Stimulated activated CD8-positive, alpha-beta memory T cell treated with anti-CD3 and anti-CD28 coated beads, Interleukin-12 subunit alpha, Interleukin-12 subunit beta, amount 100 ng/mL, for 4 hours (primary cell): ENCODE results near the gene OTOA.
"Not testable (repeated sequence)": the region's sequence is repeated elsewhere in the genome, so short reads cannot be mapped to it uniquely, and the experiment has no call there.

ENCODE experiments used
- DNase-seq: peaks from one replicate; pipeline ENCODE4 v3.0.0-alpha.2; 2020; ENCODE audit warnings: low read depth

OTOA gene

DNA sequence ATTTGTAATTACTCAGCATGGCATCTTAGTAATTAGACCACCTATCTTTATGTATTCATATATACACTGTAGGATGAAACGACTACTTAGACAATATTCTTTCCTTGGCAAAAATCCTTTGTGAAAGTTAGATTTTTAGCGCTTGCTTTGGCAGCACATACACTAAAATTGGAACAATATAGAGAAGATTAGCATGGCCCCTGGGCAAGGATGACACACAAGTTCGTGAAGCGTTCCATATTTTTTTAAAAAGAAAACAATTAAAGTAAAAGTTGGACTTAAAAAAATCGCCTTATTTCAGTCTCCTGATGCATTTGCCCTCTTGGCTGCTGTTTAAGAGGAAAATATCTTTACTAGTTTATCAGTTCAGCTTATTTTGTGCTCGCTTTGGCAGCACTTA lies 21.9 kb upstream of the OTOA start:
- DNase-seq: no peak

DNA sequence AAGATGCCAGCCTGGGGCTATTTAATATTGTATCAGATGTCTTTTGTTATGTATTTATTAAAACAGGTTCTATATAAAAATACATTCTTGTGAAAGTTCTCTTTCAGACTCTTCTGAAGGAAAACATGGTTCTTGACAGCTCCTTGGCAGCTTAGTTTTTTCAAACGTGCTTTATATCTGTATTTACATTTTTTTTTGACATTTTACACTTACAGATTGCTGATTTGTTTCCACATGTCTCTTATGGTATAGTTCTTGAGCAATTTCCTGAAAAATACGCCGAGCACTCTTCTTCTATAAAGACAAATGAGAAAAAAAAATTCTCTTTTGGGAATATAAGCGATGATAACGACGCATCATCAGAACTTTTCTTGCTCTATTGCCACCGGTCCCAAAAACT lies 20.9 kb upstream of the OTOA start:
- DNase-seq: no peak

DNA sequence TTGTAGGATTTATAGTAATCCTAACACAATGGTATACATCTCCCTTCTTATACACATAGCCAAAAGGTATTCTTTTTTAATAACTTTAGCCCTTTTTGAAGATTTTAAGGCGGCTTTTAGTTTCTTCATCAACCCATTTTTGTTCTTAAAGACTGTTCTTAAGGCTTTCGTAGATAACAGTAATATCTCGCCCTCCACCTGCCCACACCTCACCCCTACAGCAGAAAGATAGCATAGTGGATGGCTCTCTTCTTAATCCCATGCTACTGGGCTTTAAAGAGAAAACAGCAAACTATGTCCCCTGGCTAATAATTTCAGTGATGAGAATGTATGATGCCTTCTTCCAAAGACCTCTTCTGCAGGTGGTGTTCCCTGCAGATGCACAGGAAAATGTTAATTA lies 20.0 kb upstream of the OTOA start:
- DNase-seq: no peak

DNA sequence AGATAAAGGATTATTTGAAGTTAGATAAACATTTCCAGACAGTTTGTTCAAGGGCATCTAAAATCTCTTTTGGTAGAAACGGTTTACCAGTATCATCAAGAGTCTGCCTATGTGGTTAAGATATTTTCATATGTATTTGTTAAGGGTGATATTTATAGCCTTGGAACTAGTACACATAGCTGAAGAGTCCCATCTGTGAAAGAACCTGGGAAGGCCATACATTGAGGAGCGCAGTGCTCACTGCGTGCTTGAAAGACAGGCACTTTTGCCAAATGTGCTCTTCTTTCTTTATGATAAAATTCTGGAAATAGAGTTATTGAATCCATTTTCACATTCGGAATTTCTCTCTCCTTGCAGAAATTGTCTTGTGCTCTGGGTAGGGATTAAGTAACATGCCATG lies 19.1 kb upstream of the OTOA start:
- no peak for DNase-seq

DNA sequence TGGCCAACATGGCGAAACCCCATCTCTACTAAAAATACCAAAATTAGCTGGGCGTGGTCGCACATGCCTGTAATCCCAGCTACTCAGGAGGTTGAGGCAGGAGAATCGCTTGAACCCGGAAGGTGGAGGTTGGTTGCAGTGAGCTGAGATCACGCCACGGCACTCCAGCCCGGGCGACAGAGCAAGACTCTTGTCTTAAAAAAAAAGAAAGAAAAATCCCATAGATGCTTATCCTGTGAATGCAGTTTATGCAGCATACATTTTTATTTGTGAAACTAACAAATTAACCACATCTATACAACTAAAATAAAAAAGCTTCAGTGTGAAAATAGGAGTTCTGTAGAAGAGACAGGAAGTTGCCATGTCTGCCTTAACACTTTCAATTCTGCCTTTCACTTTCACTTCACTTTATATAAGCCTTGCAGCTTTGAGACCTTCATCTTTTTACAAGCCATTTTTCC lies 18.5 kb upstream of the OTOA start:
- DNase-seq: no peak

DNA sequence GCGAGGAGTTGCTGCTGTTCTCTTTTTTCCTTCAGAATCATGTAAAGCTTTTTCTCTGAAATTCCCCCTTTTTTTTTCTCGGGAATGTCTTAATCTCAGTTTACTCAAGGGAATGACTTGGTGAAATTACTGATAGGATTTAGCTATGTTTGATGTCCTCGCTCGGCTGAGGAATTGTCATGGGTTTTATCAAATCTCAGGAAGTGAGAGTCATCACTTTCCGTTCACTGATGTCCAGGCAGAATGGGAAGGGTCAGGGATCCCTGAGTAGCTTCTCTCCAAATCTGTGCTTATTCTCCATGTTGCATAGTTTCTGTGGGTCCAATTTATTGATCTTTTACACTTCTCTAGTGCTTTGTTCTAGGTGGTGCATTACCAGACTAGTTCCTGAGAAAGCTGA lies 17.7 kb upstream of the OTOA start:
- no peak for DNase-seq

DNA sequence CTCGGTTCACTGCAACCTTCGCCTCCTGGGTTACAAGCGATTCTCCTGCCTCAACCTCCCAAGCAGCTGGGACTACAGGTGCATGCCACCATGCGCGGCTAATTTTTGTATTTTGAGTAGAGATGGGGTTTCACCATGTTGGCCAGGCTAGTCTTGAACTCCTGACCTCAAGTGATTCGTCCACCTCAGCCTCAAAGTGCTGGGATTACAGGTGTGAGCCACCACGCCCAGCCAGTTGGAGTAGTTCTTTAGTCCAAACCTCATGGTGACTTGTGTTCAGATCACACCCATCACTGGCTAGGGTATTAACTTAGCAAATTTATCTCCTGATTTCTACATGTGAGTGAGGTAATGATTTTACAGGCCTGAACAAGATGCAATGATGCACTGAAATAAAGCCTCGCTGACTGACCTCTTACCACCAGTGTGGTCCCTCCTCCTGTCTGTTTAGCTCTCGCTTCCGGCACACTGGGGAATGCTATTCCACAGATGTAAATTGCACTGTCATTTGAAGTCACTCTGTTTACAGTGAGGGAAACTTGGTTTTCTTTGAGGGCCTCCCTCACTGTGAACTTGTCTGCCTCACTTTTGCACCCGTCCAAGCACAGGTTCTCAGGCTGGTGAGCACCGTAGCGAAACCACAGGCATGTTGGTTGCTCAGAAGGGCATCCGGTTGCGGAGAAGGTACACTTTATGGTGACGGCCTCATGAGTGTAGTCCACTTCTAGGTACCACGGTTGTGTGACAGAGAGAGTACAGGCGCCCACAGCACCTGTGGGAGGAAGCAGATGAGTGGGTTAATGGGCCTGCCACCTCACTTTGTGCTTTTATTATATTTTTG lies 16.8 kb upstream of the OTOA start:
- peak; percentile 48 for DNase-seq

DNA sequence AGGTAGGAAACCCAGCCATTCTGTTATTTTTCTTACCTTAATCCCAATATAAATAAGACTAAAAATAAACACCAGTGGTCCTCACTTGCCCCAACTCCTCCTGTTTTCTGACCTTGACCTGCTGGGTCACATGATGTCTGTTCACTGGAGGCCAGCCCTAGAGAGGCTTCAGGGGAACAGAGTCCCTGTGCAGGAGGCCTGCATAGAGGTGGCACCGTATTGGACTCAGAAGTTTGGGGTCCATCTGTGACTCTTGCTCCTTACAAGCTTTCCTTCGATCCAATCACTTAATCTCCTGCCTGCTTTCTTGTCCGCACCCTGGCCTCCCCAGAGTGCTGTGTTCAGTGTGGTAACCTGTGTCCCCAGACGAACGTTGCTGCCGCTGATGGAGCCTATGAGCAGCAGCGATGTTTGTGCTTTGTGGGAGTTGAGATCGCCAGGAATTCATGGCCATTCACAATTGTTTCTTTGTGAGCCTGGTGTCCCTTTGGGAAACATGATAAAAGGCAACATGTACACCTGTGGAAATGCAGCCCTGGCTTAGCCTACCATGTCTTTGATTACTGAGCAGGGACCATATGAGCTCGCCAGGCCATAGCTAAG lies 16.1 kb upstream of the OTOA start:
- no peak for DNase-seq

DNA sequence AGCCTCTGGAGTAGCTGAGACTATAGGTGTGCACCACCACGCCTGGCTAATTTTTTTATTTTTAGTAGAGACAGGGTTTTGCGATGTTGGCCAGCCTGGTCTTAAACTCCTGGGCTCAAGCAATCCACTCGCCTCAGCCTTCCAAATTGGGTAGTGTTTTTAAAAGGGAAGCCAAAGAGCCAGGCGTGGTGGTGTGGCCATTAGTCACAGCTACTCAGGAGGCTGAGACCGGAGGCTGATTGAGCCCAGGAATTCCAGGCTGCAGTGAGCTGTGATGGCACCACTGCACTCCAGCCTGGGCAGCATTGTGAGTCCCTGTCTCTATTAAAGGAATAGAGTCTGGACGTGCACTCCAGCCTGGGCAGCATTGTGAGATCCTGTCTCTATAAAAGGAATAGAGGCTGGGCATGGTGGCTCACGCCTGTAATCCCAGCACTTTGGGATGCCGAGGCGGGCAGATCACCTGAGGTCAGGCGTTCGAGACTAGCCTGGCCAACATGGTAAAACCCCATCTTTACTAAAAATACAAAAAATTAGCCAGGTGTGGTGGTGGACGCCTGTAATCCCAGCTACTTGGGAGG lies 13.9 kb upstream of the OTOA start:
- DNase-seq: not testable (repeated sequence)

DNA sequence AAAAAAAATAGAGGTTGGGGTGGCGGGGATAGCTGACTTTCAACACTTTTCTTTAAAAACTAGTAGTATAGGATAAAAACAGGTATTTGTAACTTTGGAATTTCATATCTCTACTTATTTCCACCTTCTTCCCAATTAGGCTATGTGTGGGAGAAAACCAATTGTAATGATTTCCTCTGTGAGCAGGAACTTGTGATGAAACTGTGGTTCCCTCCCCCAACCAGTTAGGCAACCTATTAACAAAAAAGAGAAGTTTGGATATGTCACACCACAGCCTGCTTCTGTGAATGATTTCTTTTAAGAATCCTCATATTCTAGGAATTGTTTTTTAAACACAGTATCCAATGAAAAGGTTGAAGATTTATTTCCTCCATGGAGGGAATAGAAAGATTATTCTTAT lies 13.2 kb upstream of the OTOA start:
- no peak for DNase-seq

DNA sequence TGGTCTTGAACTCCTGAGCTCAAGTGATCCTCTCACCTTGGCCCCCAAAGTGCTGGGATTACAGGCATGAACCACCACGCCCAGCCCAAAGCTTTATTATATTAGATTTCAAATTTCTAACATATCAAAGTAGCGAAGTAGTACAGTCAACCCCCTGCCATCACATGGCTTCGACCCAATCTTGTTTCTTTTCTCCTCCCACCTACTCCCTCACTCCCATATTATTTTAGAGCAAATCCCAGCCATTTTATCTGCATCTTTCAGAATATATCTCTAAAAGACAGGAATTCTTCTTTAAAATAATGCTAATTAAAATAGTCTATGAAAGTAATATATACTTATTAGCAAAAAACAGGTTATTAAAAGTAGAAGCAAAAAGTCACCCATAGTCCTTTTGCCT lies 12.3 kb upstream of the OTOA start:
- DNase-seq: no peak

DNA sequence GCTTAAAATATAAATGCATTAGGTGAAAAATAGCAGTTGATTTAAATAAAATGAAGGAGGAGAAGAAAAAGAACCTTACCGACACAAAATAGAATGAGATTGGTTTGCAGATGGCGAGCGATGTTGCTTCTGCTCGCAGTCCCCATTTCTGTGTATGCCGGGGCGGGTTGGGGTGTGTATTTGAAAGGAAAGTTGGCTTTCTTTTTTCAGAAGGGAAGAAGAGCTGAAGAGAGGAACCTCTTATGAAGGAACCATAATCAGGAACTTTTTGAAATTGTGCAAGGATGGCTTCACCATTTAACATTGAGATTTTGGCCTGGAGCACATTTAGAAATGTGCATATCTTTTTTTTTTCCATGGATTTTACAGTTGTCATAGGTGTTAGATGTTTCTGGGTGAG lies 11.3 kb upstream of the OTOA start, which contains the start of gene IGSF6:
TSS of gene IGSF6 (minus strand) at position 156 of the 400 bp plus-strand sequence. CDS start at position 146, 10 bp downstream.
- DNase-seq: no peak

DNA sequence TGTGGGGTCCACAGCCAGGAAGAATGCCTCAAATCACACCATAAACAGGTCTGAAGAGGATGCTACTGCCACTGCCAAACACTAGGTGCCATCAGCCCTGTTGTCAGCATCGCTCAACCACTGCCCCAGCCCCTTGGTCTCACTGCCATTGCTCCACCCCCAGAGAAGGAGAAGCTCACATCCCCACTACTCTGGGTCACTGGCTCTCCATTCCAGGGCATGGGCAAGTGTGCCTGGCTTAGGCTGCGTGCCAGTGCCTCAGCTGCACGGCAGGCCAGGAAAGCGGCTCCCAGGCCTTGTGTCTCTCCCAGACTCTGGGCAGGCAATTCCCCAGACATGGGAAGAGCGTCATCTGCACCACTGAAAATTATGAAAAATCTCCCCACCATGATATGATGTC lies 10.2 kb upstream of the OTOA start:
- no peak for DNase-seq

DNA sequence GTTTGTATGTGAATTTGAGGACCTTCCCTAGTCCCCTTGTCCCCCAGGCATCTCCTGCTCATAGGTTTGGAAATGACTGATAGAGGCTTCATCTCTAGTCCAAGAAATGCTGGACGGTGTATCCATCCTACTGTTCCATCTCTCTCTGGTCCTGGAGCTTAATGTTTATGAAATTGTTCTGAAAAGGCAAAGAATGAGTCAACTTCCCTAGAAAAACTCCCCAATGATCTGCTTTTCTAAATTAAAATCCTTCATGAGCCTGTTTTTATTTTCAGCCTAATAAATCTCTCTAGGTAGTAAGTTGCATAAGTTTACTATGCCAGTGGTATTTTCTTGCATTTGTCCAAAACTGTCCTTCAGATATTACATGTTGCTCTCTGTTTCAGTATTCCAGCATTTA lies 9.3 kb upstream of the OTOA start:
- no peak for DNase-seq

DNA sequence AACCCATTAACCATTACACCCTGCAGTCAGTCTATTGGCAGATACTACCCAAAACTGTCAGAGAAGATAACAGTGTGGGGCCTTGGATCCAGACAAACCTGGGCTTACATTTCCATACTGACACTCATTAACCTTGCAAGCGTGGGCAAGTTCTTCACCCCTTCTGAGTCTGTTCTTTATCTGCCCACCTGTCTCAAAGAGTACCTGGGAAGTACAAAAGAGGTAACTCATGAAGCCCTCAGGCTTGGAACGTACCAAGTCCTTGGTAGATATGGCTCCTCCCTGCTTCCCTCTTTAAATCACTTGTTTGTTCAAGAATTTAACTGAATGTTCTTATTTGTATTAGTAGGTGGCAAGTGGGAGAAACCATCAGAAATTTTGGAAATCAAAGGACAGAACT lies 8.9 kb upstream of the OTOA start:
- DNase-seq: no peak

DNA sequence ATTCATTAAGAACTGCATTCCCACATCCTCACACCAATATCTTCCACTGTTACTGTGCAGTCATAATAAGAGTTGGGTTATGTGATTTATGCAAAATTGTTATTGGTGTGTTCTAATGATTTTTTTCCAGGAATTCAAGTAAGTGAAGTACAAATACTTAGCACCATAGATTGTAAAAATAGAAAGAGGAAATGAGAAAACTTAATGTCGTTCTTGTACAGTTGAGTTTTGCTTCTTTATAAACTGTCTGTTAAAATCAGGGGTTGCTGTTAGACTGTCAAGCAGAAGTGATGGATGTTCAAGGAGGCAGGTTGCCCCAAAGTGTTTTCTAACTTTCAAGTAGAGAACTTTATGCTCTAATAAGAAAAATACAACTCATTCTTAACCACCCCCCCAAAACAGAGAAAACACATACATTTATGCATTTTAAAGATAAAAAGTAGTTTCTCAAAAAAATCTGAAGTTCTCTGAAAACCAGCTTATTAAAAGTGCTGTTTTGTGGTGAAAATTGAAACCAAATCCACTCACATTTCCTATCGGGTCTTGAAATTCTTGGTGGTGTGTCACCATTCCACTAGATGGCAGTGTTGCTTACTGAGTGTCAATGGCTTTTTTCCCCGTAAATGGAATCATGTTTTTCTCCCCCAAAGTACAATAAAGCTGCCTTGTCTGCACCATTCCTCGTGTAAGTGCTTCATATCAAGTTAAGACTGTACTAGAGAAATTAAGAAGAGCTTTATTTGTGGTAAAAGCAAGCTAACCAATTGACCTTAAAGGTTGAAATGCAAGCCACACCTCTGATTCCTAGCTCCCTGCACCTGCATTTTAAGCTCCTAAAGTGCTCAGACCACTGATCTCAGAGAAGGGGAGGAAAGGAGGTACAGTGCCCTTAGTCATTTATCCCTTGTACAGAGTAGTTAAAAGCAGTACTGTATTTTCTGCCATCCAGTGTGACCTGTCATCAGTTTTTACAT lies 6.7 kb upstream of the OTOA start:
- DNase-seq: no peak

DNA sequence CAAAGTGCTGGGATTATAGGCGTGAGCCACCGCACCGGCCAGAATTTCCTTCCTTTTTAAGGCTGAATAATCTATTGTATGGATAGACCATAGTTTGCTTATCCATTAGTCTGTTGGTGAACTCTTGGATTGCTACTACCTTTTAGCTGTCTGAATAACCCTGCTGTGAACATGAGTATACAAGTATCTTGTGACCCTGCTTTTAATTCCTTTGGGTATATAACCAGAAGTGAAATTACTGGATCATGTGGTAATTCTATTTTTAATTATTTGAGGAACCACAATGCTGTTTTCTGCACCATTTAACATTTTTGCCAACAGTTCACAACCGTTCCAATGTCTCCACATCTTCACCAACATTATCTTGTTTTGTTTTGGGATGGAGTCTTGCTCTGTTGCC lies 4.6 kb upstream of the OTOA start:
- no peak for DNase-seq

DNA sequence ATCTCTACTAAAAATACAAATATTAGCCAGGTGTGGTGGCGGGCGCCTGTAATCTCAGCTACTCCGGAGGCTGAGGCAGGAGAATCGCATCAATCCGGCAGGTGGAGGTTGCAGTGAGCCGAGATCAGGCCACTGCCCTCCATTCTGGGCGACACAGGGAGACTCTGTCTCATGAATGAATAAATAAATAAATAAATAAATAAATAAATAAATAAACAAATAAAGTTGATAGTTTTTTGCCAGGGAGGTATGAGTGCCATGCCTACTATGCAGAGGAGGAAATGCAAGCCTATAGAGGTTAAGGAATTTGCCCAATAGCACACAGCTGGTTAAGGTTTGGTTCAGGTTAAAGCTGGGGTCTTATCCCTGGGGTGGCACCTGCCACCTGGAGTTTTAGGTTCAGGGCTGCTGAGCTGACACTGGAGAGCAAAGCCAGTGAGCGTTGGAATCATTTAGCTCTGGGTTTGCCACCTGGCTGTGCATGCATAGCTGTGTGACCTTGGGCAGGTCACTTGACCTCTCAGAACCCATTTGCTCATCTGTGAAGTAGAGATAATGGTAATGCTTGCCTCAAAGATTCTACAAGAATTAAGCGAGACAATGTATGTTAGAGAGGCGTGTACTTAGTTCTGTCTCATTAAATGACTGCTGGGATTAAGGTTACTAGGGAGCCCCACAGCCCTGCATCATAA lies 1.2 kb downstream of the OTOA start:
- DNase-seq: no peak

DNA sequence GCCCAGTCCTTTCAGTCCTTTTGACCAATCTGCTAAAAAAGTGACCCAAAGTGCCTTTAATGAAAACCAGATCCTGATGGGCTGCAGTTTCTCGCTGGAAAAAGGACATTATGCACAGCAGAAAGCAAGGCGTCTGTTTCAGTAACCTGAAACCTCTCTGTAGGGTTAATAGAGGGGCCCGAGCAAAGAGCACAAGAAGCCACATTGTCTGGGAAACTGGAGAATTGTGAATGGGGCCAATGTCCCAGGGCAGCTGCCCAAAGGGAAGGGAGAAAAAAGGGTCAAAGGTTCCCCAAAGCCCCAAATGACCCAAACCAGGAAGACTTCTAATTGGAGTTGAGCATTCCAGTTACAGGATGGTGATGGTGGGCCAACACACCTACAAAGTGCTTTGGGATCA lies 3.0 kb downstream of the OTOA start:
- no peak for DNase-seq

DNA sequence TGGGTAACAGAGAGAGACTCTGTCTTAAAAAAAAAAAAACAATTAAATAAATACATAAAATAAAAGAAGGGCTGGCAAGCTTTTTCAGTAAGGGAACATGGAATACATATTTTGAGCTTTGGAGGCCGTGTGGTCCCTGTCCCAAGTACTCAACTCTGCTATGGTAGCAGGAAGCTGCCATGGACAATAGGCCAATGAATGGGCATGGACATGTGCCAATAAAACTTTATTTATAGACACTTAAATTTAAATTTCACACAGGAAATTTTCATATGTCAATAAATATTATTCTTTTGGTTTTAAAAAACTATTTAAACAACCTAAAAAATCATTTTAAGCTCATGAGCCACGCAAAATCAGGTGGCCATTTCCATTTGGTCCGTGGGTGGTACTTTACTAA lies 3.8 kb downstream of the OTOA start:
- no peak for DNase-seq

DNA sequence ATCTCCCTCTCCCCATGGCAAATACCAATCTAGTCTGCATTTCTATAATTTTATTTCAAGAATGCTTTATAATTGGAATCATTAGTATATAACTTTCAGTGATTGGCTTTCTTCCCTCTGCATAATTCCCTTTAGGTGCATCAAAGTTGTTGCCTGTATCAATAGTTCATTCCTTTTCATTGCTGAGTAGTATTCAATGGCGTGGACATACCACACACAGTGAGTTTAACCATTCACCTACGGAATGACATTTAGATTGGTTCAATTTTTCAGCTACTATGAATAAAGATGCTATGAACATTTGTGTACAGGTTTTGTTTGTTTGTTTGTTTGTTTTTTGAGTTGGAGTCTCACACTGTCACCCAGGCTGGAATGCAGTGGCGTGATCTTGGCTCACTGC lies 9.7 kb downstream of the OTOA start:
- DNase-seq: no peak

DNA sequence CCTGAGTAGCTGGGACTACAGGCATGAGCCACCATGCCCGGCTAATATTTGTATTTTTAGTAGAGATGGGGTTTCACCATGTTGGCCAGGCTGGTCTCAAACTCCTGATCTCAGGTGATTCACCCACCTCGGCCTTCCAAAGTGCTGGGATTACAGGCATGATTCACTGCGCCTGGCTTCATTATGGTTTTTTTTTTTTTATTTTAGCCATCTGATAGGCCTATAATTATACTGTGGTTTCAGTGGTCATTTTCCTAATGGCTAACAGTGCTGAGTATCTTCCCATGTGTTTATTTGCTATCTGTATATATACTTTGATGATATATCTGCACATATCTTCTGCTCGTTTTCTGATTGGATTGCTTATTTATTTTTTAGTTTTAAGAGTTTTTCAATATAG lies 10.7 kb downstream of the OTOA start:
- not testable (repeated sequence) for DNase-seq
